Right ventricle myocardium superior (tissue), 1 donor: ENCODE measurements around the gene SELENOS. TPM values are rescaled to one million over a fixed set of nuclear protein-coding genes. Genes with fewer than 3 reads are reported as not detected.
A peak's percentile ranks its signal among the peaks of the same experiment; 100 is the strongest.

Experiments used
- ATAC-seq: fragments of 200-7000 bp; cut with Tn5 transposase; one replicate; pipeline ENCODE4 v1.9.1; 2020; ENCODE audit warnings: mild to moderate bottlenecking; ENCODE audit not compliant: poor library complexity
- DNase-seq: peaks from one replicate; pipeline ENCODE4 v3.0.0-alpha.2; 2020
- intact Hi-C: fragments of 100-400 bp; cut with DNase I; formaldehyde crosslinking; loops from one replicate; pipeline ENCODE4 v1.11.2; 2022
- long read RNA-seq: library from polyadenylated mRNA; unstranded; transcript quantifications from one replicate; pipeline ENCODE4 v2.0.0, GENCODE V29; 2021
- total RNA-seq: library from RNA; stranded (reverse); fragmentation: NEBNext Ultra II Directional; extraction: Animal tissue kit (Norgen Biotek cat#: 25700); gene quantifications from one replicate; pipeline ENCODE4 v1.2.1, GENCODE V29; 2021
- donor health status: DM: no; HTN: yes; CAD: no; lungs with severe emphysema.

Gene SELENOS, protein sequence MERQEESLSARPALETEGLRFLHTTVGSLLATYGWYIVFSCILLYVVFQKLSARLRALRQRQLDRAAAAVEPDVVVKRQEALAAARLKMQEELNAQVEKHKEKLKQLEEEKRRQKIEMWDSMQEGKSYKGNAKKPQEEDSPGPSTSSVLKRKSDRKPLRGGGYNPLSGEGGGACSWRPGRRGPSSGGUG
- total RNA-seq: 41.1 TPM
- long read RNA-seq, transcript SELENOS-203 (6 exons, 1,188 nt): major isoform, 93 of 99 reads
- long read RNA-seq, partial matches to known transcripts: 2 of 99 reads
- long read RNA-seq, other reads (novel, unspliced or antisense): 1 of 99 reads

DNA sequence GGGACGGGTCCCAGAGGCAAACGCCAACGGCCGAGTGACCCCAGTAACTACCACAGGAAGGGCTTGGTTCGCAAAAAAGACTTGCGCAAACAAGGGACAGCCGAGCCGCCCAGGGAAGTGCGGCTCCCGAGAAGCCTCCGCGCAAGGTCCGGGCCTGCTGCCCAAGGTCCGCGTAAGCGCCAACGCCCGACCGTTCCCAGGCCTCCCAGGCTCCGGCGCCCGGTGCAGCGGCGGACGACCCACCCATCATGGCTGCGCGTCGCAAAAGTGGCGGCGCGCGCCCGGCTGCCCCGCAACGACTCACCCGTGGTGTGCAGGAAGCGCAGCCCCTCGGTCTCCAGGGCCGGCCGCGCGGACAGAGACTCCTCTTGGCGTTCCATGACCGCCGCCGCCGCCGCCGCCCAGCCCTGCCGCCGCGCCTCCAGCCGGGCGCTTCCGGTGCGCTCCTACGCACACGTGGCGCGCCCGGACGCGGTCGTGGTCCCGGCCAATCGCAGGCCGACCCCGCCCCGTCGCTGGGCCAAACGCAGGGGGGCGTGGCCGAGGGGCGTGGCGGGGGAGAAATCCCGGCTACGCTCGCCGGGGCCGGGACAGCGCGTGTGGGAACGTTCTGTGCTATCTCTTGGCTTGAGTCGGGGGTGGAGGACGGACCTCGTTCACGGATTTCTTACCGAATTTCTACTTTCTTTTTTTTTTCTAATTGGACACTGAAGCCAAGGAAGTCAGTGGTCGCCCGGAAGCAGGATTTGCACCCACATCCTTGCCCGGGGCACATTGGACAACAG is at the start of gene SELENOS:
Gene SELENOS (minus strand): TSS at position 448 of the 785 bp plus-strand sequence. CDS start 68 bp downstream, at position 380.
- peak; percentile 96 for DNase-seq
- intact Hi-C loops: no loop called here

DNA sequence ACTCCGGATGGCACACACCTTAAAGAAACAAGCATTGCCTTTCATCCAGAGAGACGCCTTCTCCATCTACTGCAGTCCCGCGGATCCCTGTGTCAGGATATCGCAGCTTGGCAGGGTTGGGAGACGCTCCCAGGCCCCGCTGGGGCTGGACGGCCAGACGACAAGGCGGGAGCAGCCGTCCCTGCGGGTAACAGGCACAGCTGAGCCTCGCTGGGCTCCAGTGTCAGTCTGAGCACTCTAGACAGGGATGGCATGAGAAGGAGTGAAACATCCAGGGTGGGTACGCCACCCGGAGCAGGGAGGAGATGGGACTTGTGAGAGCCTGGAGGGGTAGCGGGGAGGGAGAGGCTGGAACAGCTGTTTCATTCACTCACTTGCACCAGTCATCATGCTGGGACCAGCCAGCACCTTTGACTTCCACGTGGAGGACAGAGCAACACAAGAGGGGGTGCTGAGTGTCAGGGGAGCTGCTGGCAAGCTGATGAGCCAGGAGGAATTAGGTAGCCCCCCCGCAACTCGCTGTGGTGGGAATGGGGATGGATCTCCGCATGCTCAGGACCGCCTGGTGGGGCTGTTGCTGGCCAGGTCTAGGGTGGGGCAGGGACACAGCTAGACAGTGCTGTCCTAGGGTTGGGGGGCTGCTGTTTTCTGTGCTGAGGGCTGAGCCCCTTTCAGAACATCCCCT is 49.3 kb upstream of the SELENOS start:
- ATAC-seq (no peak), DNase-seq (no peak)
- intact Hi-C loops: no loop called here

More for the DNA sequence above, at the start of gene SELENOS:
- ATAC-seq: peak; percentile 98

DNA sequence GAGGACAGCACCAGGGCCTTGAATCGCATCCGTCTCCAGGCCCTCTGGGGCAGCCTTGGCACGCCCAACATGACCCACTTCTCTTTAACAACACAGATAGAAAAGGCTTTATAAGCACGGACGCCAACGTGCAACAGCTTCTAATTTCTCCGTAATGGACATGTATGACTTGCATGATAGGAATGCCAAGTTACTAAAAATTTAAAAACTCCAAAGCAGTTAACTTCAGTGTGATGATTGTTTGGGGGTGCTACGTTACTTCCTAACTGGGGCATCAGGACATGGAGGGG is 48.7 kb upstream of the SELENOS start:
- DNase-seq (no peak), ATAC-seq (no peak)
- intact Hi-C loops: no loop called here

DNA sequence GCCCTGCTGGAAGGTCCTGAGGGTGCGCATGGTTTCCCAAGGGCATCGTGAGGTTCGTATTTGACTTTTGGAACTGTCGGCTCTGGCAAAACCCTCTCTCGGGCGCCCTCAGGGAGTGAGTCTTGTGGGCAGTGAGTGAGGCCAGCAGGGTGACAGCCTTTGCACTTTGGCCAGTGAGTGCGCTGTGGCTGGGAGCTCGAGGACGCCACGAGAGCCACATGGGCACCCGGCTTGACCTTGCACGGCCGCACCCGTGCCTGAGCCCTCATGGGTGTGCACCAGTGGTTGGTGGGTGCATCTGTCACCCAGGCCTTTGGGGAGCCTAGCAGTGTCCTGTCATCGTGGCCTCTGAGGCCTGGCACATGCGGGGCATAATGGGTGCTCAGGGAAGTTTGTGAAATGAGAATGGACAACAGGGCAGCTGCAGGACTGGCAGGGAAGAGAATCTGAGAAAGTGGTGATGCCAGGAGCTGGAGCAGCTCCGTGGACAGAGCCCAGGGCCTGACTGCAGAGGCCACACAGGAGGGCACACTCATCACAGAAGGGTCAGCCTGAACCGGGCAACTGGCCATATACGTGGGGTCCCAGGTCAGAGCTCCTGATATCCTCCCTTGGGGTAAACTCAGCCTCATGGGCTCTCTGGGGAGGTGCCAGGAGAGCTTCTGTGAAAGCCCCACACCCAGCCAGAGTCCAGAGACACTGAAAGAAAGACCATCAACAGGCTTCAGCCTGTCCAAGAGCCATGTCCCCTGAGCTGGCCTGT is 48.2 kb upstream of the SELENOS start:
- no peak for ATAC-seq
- DNase-seq: no peak
- intact Hi-C loops: no loop called here

DNA sequence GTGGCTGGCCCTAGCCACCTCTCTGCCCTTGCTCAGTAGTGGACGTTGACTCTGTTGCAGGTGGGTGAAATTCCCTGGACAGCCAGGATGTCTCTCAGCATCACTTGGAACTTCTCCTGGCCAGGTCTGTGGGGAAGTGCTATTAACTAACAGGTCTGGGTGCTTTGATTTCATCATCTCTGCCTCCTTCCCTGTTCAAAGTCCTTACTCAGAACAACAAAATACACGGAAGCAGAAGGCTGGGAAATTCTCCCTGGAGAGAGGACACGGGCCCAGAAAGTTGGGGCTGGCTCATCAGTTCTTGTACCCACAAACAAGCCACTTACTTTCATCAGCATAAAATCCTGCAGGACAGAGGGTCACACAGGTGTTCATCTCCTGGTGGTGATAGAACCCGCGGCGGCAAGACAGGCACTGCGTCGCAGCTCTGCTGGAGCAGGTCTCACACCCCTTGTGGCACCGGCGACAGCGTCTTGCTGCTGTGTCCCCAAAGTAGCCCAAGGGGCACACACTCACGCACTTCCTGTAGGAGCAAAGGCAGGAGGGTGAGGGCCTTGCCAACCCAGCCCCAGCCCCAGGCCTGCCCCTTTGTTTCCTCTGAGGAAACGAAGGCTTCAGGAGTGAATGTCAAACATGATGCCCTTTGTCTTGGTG is 47.4 kb upstream of the SELENOS start:
- intact Hi-C loops: no loop called here
- no peak for DNase-seq
- ATAC-seq: no peak

DNA sequence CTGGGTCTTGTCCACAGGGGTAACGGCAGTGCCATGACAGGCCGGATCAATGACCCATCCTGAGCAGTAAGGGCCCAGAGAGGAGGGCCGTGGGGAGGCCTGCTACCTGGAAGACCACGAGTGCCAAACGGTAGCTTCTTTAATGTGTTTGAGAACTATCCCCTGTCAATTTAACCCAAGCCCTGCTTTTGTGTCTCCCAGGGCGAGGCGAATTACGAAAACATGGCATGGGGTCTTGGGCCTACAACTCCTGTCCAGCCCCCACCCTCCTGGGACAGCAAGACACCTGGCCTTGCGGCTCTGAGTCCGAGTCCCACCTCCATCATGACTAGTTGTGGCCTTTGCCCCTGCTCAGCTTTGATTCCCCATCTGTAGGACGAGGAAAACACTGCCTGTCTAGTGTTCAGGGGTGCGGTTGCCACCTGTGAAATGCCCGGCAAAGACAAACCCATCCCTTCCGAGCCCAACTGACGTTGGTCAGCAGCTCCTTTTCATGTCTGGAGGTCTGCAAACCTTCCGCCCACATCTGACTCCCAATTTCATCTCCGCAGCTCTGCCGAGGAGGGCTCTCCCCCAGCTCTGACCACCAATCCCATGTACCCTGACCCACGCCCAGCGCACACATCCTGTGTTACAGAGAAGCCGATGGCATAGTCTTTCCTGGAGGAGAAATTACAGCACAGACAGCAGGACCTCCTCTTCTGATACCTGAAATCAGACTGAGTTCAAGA is 46.7 kb upstream of the SELENOS start:
- no peak for ATAC-seq
- intact Hi-C loops: no loop called here
- no peak for DNase-seq

DNA sequence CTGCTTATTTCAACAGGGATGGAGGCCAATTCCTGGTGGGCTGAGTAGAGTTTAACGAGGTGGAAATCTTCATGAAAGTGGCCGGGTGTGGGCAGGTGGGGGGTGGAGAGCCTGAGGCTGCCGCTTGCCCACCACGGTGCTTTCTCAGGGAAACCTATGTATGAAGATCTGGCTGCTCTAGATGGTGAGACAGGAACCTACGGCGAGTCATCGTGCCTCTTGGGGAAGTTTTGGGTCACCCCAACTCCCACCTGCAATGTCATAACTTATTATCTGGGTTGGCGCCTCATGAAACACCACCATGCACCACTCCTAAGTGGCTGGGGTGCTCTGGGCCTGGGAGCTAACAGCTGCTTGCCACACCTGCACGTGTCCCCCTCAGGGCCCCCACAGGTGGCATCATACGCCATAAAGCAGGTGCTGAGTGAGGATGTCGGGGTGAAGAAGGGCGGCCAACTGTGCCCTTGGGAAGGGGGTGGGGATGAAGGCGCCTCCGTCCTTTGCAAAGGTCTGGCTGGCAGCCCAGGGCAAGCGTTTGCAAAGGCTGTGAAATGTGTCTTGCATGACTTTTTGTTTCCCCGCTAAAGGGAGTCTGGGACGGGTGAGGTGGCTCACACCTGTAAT is 45.7 kb upstream of the SELENOS start:
- DNase-seq: no peak
- intact Hi-C loops: no loop called here
- no peak for ATAC-seq

DNA sequence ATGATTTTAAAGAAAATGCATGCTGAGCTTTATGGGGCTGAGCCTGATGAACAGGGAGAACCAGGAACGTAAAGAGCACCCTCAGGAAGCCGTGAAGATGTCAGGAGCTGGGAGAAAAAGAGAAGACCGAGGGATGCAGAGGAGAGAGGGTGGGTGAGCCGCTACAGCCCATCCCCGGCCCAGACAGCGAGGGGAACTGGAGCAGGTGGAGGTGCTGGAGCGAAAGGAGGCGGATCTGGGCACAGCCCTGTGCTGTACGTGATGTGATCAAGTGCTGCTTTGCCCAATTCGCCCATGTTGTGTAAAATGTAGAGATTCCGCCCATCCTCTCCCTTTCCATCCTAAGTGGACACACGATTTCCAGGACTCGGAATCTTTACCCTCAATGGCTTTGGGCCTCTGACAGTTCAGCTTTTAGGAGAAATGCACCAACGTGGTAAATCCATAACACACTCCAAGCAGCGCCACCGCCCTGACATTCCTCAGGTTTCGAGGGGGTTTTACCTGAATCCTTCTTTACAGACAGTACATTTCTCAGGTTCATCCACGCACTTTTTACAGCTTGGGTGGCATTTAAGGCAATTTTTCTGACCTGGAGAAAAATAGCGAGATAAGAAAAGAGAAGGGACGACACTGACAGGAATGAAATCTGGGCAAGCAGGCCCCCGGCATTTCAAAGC is 44.9 kb upstream of the SELENOS start:
- no peak for ATAC-seq
- no peak for DNase-seq
- intact Hi-C loops: no loop called here

DNA sequence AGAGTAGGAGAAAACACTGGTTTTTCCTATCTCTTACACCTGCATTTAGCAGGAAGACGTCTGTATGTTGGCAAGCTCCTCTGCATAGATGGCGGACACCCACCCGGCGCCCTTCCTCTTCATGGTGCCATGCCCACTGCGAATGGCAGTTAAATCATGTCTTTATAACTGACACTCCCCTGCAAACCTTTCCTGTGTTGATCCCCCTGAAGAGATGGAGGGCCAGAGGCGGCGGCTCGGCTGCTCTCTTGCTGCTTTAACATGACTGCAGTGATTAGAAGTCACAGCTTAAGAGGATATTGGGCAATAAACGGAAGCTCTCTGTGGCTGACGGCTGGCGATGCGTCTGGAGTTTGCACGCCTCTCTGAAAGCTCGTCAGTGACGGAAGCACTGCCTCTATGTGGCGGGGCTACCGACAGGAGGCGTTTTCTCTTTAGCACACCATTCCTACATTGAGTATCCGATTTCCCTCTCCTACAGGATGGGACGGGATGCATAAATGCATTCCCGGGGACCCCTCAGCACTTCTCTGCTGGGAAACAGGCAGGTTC is 43.3 kb upstream of the SELENOS start:
- DNase-seq (peak; percentile 62), ATAC-seq (peak; percentile 66)
- intact Hi-C loops: no loop called here

DNA sequence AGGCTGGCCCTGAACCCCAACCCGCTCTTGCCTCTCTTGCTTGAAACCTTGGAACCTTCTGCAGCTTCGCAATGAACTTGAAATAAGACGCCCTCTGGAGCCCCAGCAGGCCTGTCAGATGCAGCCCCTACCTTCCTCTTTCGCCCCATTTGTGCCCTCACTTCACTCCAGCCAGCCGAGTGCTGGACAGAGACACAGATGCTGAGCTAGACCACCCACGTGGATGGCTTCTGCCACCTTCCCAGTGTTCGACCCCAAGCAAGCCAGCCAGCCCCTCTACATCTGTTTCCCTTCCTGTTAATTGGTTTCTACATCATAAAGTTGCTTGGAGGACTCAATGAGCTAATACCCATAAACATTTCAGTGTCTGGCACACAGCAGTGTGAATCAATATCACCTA is 41.6 kb upstream of the SELENOS start:
- DNase-seq (no peak), ATAC-seq (no peak)
- intact Hi-C loops: no loop called here

DNA sequence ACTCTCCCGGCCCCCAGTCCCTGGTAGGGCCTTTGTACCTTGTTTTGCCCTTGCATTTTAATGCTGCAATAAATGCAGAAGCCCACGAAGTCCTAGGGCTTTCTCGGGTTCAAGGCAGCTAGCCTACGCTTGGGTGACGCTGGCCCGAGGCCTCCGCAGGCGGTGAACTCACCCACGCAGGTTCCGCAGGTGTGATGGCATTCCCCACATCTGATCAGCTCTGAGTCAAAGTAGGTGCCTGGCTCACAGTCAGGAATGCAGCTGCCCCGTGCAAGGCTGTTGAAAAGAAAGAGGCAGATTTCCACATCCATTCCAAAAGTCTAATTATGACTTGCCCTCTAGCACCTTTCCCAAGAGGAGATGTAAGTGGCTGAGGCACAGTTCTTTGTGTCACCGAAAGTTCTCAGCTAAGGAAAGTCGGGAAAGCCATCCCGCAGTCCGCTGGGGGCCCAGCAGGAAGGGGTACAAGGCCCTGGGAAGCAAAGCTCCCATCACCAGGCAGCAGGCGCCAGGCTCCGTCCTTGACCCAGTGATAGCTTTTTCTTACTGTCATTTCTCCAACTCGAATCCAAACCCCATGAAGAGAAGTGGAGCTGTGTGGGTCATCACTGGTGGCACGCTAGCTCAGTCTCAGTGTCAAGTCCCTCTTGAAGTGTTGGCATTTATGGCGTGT is 41.0 kb upstream of the SELENOS start:
- DNase-seq (no peak), ATAC-seq (no peak)
- intact Hi-C loops: no loop called here

DNA sequence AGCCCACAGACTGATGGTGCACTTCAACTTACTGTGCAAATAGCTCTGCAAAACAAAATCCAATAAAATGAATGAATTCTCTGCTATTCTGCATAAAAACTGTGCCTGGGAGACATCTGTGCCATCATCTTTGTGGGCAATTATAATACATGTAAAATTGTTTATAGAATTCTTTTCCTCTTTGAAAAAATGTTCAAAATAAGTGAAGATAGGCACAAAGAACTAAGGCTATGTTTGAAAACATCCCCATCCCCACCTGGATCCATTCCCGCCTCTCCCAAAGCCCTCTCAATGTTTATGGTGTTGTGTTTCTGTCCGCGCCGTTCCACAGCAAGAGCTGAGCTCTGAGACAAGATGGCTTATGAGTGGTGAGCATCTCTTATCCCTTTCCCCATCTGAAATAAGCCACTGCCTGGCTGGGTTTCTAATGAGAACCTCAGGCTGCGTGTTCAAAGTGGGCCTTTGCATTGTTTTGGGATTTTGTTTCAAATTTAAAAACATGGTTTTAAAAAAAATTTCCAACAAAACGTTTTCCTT is 40.1 kb upstream of the SELENOS start:
- intact Hi-C loops: no loop called here
- ATAC-seq (no peak), DNase-seq (no peak)

DNA sequence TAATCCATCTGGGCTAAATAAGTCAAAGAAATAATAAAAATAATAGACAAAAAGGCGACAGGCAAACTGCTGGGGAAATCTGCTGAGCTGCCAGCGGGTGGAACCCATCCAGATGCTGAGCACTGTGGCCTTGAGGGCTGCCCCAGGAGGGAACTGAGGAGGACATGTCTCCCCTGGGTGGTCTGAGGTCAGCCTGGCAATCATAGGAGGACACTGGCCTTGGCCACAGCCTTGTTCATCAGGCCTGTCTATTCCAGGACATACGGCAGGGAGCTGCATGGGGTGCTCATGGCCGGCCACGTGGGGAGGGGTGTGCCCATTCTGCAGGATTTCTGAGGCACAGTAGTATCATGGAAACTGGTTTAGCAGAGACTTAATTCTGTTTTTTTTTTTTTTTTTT is 39.2 kb upstream of the SELENOS start:
- no peak for ATAC-seq
- intact Hi-C loops: no loop called here
- no peak for DNase-seq

DNA sequence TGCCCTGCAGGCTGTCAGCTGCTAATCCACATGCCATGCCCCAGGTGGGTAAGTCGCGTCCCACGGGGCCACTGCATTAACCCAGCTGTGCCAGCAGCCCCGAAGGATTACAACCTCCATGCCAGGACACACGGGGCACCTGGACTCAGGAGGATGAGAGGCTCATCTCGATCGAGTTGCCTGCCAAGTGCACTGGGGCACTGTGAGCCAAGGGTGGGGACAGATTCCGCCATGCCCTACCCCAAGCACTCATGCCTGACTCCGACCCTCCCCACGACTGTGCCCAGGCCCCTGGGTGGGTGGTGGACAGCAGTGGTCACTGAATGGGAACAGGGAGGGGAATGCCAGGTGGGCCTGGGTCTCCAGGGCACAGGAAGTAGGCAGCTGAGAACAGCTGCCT is 38.5 kb upstream of the SELENOS start:
- DNase-seq (no peak), ATAC-seq (no peak)
- intact Hi-C loops: no loop called here

DNA sequence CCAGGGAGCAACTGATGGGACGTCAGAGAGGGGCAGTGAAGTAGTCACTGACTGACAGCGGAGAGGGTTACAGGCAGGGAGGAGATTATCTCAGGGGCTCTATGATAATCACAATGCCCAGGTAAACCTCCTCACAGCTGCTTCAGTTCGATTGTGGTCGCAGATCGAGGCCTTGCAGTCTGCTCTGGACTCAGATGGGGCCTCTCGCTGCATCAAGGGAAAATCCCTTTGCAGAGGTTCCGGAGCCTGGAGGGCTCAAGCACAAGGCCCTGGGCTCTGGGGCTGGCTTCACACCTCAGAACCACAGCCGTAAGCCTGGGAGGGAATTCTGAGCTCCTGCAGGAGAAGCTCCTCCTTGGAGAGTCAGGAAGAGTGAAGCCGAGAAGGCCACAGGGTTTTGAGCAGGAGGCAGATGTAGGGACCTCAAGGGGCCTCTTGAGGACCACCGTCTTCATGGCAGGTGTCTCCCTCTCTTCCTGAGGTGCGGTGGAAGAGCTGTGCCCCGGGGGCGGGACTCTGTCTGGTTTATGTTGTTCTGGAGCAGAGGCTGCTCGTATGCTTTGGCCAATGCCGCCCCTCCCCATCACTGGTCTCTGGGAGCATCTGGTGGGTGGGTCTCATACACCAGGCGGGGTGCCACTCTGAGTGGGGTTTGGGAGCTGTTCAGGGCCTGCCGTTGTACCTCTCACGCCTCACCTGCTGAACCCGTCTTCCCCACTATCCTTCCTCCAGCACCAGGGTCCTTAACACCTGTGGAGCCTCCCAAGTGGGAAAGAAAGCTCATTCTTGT is 37.2 kb upstream of the SELENOS start:
- intact Hi-C loops: no loop called here
- DNase-seq (no peak), ATAC-seq (no peak)
